GM21717 (cell line): ENCODE results near the gene SLC51B.
"Not testable (repeated sequence)": the region's sequence is repeated elsewhere in the genome, so short reads cannot be mapped to it uniquely, and the experiment has no call there.

Experiments
- ATAC-seq: cut with Tn5 transposase; IDR thresholded peaks from one replicate; pipeline ENCODE4 v1.9.1; 2021; ENCODE audit warnings: mild to moderate bottlenecking, moderate library complexity; ENCODE audit not compliant: unreplicated experiment

SLC51B gene

DNA sequence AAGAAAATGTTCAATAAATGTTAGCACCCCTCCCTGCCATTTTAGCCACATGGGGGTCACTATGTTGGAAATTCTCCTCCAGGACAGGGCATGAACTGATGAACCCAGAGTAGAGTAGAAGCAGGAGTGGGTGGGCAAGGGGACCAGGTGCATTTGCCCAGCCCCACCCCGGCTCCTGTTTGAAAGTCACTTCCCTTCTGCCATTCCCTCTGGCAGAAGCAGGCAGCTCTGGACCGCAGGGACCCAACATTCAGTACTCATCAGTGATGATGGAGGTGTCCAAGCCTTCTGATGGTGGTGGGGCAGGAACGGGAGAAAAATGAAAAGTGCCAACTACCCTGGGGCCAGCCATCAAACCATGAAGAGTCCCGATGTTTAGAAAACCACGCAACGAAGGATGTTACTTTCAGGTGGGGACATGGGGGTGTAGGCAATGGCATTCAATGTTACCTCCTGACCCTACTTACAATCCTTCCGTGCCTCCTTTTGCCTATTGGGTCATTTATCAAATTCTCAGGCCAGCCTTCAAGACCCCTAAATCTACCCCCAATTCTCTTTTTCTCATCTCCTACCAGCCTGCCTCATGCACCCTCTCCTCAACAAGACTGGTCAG is 52.6 kb downstream of the SLC51B start:
- ATAC-seq, result no peak

GRCh38 chr15:65099336-65099735 is 54.1 kb downstream of the SLC51B start:
- ATAC-seq, result no peak

- ATAC-seq, result not testable (repeated sequence)
Observed at GRCh38 chr15:65099801-65100200, 54.6 kb downstream of the SLC51B start.

DNA sequence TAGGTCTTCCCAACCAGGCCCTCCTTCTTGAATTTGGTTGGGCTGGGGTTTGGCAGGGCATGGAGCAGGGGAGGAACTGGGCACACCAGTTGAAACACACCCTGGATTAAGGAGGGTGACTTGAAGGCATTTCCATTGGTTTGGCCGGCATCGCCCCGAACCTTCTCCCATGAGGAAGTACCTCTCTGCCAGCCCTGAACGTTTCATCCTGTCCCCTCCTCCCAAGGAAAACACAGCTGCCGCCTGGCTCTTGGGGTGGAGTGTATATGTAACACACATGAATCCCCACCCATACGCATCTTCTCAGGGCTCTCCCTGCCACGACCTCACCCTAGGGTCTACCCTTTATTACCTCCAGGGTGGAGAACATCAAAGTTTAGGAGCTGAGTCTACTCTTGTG is 55.3 kb downstream of the SLC51B start:
- ATAC-seq, result no peak

DNA sequence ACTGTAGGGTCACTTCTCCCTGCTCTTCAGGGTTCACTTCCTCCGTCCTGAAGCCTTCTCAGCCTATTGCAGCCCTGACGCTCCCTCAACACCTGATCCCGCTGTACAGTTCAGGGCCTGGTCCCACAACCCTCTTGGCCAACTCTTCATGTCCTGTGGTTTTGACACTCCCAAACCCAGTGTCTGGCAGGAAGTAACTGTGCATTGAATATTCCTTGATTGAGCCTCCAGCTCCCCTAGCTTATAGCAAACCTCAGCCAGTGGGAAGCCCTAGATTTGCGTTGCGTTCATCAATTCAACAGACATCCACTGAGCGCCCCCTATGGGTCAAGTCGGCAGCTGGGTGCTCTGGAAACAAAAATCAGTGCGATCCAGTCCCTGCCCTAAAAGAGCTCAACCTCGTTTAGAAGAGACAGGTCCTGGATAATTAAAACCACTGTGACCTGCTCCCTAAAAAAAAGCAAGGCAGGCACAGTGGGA is 56.3 kb downstream of the SLC51B start:
- no peak for ATAC-seq

DNA sequence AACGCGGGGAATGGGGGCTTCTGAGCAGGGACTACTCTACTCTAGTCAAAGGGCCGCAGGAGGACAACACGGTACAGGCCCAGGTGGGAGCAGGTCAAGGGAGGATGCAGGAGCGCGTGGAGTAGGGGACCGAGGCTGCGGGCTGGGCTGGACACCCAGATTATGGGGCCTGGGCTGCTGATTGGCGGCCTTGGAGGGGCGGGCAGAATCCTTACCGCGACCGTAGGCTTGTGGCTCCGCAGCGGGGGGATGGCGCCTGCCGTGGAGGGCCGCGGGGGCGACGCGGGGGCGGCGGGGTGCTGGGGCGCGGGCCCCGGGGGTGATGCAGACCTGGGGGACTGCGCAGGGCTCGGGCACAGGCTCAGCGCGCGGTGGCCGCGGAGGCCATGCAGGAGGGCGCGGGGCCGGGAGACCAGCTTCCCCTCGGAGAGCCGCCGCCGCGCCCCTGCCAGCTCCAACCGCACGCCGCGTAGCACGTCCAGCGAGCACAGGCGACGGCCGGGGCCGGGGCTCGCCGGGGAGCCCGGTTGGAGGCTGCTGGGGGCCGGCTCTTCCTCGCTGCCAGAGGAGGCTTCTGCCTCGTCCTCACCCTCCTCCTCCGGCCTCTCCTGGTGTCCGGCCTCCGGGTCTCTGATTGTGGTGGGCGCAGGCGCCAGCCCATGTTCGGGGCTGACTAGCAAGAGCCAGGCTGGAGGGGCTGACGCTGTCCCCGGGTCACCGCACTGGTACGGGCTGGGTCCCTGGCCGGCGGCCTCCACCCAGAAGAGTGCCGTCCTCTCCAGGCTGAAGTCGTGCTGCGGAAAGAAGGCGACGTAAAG is 56.9 kb downstream of the SLC51B start:
- ATAC-seq, result no peak

GRCh38 chr15:65102912-65103311 is 57.7 kb downstream of the SLC51B start:
- ATAC-seq, result no peak
